SU-DHL-6 (cell line): ENCODE results near the gene MBOAT1.

Experiments used
- H2AFZ ChIP-seq: fragments of 200-600 bp; sonication (generic); 2 replicates; pipeline ENCODE4 v1.6.1; 2014; ENCODE audit warnings: low read depth, mild to moderate bottlenecking, moderate library complexity, mixed read lengths, antibody characterized with exemption, low read length; ENCODE audit not compliant: severe bottlenecking
- H3F3A ChIP-seq: fragments of 200-600 bp; shearing (Covaris generic); 2 replicates; pipeline ENCODE4 v1.6.0; 2016; ENCODE audit warnings: antibody characterized with exemption, mild to moderate bottlenecking; ENCODE audit not compliant: insufficient read depth
- H3K27ac ChIP-seq: fragments of 200-600 bp; sonication (generic); 2 replicates; pipeline ENCODE4 v1.5.1; 2016; ENCODE audit warnings: low read depth, mild to moderate bottlenecking, low read length, moderate library complexity, mixed read lengths
- H3K27me3 ChIP-seq: fragments of 200-600 bp; sonication (generic), shearing (Covaris generic); 2 replicates; pipeline ENCODE4 v1.6.0; 2014; ENCODE audit warnings: mild to moderate bottlenecking, low read length
- H3K36me3 ChIP-seq: fragments of 200-600 bp; sonication (generic); 2 replicates; pipeline ENCODE4 v1.6.1; 2014; ENCODE audit warnings: mild to moderate bottlenecking, low read length, mixed read lengths
- H3K4me2 ChIP-seq: fragments of 300-600, 200-600 bp; shearing (Covaris generic), sonication (generic); 2 replicates; pipeline ENCODE4 v1.6.0; 2014; ENCODE audit warnings: low read length, low read depth, mild to moderate bottlenecking; ENCODE audit not compliant: poor library complexity, severe bottlenecking
- H3K4me3 ChIP-seq: fragments of 200-600 bp; sonication (generic); 2 replicates; pipeline ENCODE4 v1.5.1; 2014; ENCODE audit warnings: antibody characterized with exemption, low read length, mild to moderate bottlenecking, mixed read lengths; ENCODE audit not compliant: insufficient read depth, poor library complexity, severe bottlenecking
- H3K79me2 ChIP-seq: fragments of 200-600 bp; sonication (generic); 2 replicates; pipeline ENCODE4 v1.6.1; 2014; ENCODE audit warnings: mild to moderate bottlenecking, low read length, moderate library complexity; ENCODE audit not compliant: insufficient read depth
- H3K9ac ChIP-seq: fragments of 200-600 bp; sonication (generic); 2 replicates; pipeline ENCODE4 v1.7.0; 2014; ENCODE audit warnings: mild to moderate bottlenecking, low read length
- H3K9me2 ChIP-seq: fragments of 200-600 bp; sonication (generic); replicated peaks from 2 replicates; pipeline ENCODE4 v1.6.1; 2014; ENCODE audit warnings: low read length; ENCODE audit not compliant: insufficient read depth
- H3K9me3 ChIP-seq: fragments of 200-600 bp; sonication (generic); 2 replicates; pipeline ENCODE4 v1.6.1; 2014; ENCODE audit warnings: low read length, mixed read lengths; ENCODE audit not compliant: insufficient read depth
- H4K20me1 ChIP-seq: fragments of 200-600 bp; sonication (generic); 2 replicates; pipeline ENCODE4 v1.6.1; 2014; ENCODE audit warnings: low read depth, mild to moderate bottlenecking, antibody characterized with exemption, low read length, moderate library complexity, mixed read lengths
- CTCF ChIP-seq: fragments of 200-600 bp; sonication (generic); IDR thresholded peaks from one replicate; pipeline ENCODE4 v1.5.1; 2017; ENCODE audit warnings: antibody characterized with exemption, mild to moderate bottlenecking, low read length, moderate library complexity; ENCODE audit not compliant: insufficient read depth, poor library complexity, severe bottlenecking
- EZH2phosphoT487 ChIP-seq: fragments of 200-600 bp; sonication (generic), shearing (Covaris generic); conservative IDR thresholded peaks from 2 replicates; pipeline ENCODE4 v1.6.1; 2018; ENCODE audit warnings: mild to moderate bottlenecking, antibody characterized with exemption, low read length, moderate library complexity, mixed read lengths

MBOAT1 gene

GRCh38 chr6:20159781-20160540 is 52.3 kb downstream of the MBOAT1 start:
- Histone ChIP-seq H3K79me2 (no peaks in the 10 kb centered on the region), H3K36me3 (no peaks in the 10 kb centered on the region), H3F3A (no peaks in the 10 kb centered on the region), H2AFZ (no peak overlapping the region), H3K9ac (no peak overlapping the region), H3K4me2 (no peak overlapping the region), H3K9me3 (no peaks in the 10 kb centered on the region), H3K4me3 (no peak overlapping the region), H3K27ac (no peak overlapping the region), H3K27me3 (no peaks in the 10 kb centered on the region), H3K9me2 (no peaks in the 10 kb centered on the region), H4K20me1 (no peaks in the 10 kb centered on the region)
- TF ChIP-seq EZH2phosphoT487 (no peak), CTCF (no peak)

GRCh38 chr6:20159098-20159497 is 53.2 kb downstream of the MBOAT1 start:
- Histone ChIP-seq H4K20me1 (no peaks in the 10 kb centered on the region), H3K4me2 (no peak overlapping the region), H3K36me3 (no peaks in the 10 kb centered on the region), H3K9me2 (no peaks in the 10 kb centered on the region), H3F3A (no peaks in the 10 kb centered on the region), H3K9ac (no peak overlapping the region), H3K79me2 (no peaks in the 10 kb centered on the region), H2AFZ (no peak overlapping the region), H3K27ac (no peak overlapping the region), H3K9me3 (no peaks in the 10 kb centered on the region), H3K4me3 (no peak overlapping the region), H3K27me3 (no peaks in the 10 kb centered on the region)
- TF ChIP-seq CTCF, result no peak
- TF ChIP-seq EZH2phosphoT487, result no peak

- H4K20me1 ChIP-seq, result no peaks in the 10 kb centered on the region
- H3K9me2 ChIP-seq, result no peaks in the 10 kb centered on the region
- no peaks in the 10 kb centered on the region for H3K79me2 ChIP-seq
- H3K27me3 ChIP-seq, result no peaks in the 10 kb centered on the region
- H3K36me3 ChIP-seq, result no peaks in the 10 kb centered on the region
- H2AFZ ChIP-seq, result no peak overlapping the region
- H3K9ac ChIP-seq, result no peak overlapping the region
- TF ChIP-seq EZH2phosphoT487, result no peak
- TF ChIP-seq CTCF, result no peak
- H3K9me3 ChIP-seq, result no peaks in the 10 kb centered on the region
- no peaks in the 10 kb centered on the region for H3F3A ChIP-seq
- no peak overlapping the region for H3K4me3 ChIP-seq
- no peak overlapping the region for H3K4me2 ChIP-seq
- H3K27ac ChIP-seq, result no peak overlapping the region
Measured at GRCh38 chr6:20158676-20159075, 53.6 kb downstream of the MBOAT1 start.
